CD4-positive, alpha-beta T cell treated with Interleukin-10 for 1 hour (primary cell): ENCODE data around the gene DUOXA2.

ENCODE experiments used
- DNase-seq: peaks from one replicate; pipeline ENCODE4 v3.0.0-alpha.2; 2020

DUOXA2 gene

GRCh38 chr15:45138814-45139765 is 25.0 kb downstream of the DUOXA2 start:
- no peak for DNase-seq

- no peak for DNase-seq
Observed at GRCh38 chr15:45139770-45140169, 25.6 kb downstream of the DUOXA2 start.

GRCh38 chr15:45140557-45141250 is 26.6 kb downstream of the DUOXA2 start:
- no peak for DNase-seq

- DNase-seq: no peak
Observed at GRCh38 chr15:45141386-45141785, 27.3 kb downstream of the DUOXA2 start.

GRCh38 chr15:45143056-45143455 is 28.9 kb downstream of the DUOXA2 start:
- no peak for DNase-seq

- DNase-seq: no peak
Observed at GRCh38 chr15:45143946-45144345, 29.8 kb downstream of the DUOXA2 start.

- DNase-seq: no peak
Observed at GRCh38 chr15:45144775-45145174, 30.6 kb downstream of the DUOXA2 start.

- no peak for DNase-seq
Observed at GRCh38 chr15:45146405-45146804, 32.3 kb downstream of the DUOXA2 start.

- no peak for DNase-seq
Observed at GRCh38 chr15:45147606-45148005, 33.5 kb downstream of the DUOXA2 start.

GRCh38 chr15:45148076-45149059 is 34.2 kb downstream of the DUOXA2 start:
- no peak for DNase-seq

- no peak for DNase-seq
Observed at GRCh38 chr15:45149060-45149459, 34.9 kb downstream of the DUOXA2 start.

GRCh38 chr15:45150481-45150880 is 36.4 kb downstream of the DUOXA2 start:
- DNase-seq: no peak

GRCh38 chr15:45150997-45151396 is 36.9 kb downstream of the DUOXA2 start:
- DNase-seq: no peak

GRCh38 chr15:45151998-45152828 is 38.1 kb downstream of the DUOXA2 start:
- no peak for DNase-seq

- no peak for DNase-seq
Observed at GRCh38 chr15:45155739-45156138, 41.6 kb downstream of the DUOXA2 start.

- no peak for DNase-seq
Observed at GRCh38 chr15:45156744-45157455, 42.8 kb downstream of the DUOXA2 start.

- DNase-seq: no peak
Observed at GRCh38 chr15:45157974-45158373, 43.8 kb downstream of the DUOXA2 start.

GRCh38 chr15:45161666-45162065 is 47.5 kb downstream of the DUOXA2 start:
- DNase-seq: no peak

GRCh38 chr15:45162771-45163507 is 48.8 kb downstream of the DUOXA2 start:
- peak; percentile 69 for DNase-seq

- DNase-seq: no peak
Observed at GRCh38 chr15:45163508-45163856, 49.4 kb downstream of the DUOXA2 start.

- no peak for DNase-seq
Observed at GRCh38 chr15:45164914-45165313, 50.8 kb downstream of the DUOXA2 start.
